Stimulated activated CD4-positive, alpha-beta T cell treated with anti-CD3 and anti-CD28 coated beads, Interleukin-2, amount 100 ng/mL, for 48 hours (primary cell): ENCODE data around the gene P2RY6.

Experiments used
- DNase-seq, 2 donors: peaks; one replicate each; pipeline ENCODE4 v3.0.0-alpha.2; 2020

P2RY6 gene

DNA sequence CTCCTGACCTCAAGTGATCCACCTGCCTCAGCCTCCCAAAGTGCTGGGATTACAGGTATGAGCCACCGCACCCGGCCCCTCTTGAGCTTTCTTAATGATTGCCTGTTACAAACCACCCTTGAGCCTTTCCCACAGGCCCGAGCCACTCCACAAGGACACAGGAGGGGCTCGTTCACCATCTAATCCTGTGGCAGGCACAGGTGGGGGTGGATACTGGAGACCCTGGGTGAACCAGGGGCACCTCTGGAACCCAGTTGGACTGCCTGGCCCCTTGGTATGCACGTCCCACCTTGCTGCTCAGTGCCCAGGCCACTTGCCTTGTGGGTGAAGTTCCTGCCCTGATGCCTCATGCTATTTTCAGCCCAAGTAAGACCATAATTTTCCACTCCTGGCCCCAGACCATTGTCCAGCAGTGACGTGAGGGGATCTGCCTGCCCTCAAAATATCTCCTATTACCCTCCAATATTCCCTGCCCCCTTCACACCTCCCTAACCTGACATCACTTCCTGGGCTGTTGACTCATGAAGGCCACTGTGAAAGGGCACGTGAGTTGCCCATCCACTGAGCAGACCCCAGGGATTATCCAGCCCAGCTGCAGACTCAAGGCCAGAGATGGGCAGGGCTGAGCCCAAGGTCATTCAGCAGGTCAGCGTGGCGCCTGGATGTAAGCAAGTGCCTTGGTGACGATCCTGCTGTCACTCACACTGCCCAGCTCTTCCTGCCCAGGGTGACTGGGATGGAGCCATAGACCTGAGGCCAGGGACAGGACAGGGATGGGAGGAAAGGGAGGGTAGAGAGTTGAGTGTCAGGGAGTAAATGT is 34.5 kb upstream of the P2RY6 start:
- DNase-seq: no peak

DNA sequence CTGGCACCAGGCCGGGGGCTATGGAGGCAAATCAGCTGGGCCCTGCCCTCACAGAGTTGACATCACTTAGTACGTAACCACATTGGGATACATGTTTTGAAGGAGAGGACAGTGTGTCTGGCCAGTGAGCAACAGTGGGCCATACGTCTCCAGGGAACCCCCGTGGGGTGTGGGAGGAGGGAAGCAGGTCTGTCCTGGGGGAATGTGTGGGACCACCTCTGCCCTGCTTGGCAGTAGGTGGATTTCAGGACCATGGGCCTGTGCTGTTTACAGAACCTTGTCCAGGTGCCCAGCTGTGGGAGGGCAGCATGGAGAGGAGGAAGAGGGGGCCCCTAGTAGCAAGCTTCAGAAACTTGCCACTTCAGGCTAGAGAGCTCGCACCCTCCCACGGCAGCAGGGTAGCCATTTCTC is 33.0 kb upstream of the P2RY6 start:
- DNase-seq: no peak

DNA sequence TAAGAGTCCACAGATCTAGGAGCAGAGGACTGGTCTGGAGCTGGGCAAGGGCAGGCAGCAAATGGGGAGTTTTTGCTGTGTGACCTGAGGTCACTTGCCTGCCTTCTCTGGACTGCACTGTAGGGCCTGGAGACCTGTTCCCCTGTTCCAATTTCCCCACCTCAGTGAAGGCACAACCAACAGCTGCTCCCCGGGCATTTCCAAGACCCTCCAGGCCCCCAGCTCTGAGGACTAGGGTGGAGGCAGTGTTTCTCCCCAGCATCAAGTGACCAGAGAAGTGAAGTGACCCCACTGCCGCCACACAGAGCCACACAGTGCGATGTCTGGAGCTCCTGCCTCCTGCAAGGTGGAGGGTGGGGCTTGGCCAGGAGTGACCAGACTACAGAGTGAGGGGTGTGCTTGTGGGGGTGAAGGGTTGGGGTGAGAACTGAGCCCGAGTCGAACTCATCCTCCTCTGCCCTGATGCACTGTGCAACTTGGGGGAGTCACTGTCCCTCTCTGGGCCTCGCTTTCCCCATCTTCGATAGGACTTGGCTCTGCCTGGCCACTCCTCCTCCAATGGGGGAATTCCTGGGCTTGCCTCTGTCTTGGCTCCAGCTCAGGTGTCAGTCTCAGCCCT is 32.5 kb upstream of the P2RY6 start:
- DNase-seq: no peak

DNA sequence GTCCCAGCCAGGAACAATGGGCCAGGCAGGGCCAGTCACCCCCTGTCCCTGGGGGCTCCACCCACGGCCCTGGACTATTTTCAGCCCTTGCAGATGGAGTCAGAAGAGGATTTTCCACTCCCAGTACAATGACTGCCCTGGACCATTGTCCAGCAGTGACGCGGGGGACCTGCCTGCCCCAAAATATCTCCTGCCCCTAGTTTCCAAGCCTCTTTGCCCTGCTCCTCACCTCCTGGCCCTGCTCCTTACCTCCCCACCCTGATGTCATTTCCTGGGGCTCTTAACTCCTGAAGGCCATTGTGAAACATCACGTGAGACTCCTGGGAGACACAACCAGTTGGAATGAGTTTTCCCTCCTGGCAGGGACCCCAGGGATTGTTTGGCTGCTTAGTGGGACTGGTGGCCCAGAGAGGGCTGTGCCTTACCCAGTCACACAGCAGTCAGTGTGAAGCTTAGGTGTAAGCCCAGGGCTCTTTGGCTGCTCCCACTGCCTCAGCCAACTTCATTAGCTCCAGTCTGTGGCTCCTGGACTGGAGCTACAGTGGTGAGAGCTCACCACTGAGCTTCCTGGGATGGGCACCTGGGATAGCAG is 31.9 kb upstream of the P2RY6 start:
- DNase-seq: no peak

DNA sequence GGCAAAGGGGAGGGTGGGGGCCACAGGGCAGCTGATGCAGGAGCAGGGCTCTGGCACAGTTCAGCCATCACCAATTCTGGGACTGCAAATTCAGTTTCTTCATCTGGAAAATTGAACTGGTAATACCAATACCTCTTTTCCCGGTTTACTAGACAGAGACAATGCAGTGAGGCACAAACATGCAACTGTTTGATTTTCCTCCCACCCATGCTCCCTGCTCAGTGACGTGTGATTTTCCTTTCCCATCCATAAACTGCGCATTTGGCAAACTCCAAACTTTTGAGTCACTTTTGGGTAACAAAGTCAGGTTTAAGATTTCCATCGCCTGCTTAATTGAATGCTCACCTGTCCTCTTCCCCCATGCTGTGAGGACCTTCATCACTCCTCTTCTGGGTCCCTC is 30.8 kb upstream of the P2RY6 start:
- no peak for DNase-seq

DNA sequence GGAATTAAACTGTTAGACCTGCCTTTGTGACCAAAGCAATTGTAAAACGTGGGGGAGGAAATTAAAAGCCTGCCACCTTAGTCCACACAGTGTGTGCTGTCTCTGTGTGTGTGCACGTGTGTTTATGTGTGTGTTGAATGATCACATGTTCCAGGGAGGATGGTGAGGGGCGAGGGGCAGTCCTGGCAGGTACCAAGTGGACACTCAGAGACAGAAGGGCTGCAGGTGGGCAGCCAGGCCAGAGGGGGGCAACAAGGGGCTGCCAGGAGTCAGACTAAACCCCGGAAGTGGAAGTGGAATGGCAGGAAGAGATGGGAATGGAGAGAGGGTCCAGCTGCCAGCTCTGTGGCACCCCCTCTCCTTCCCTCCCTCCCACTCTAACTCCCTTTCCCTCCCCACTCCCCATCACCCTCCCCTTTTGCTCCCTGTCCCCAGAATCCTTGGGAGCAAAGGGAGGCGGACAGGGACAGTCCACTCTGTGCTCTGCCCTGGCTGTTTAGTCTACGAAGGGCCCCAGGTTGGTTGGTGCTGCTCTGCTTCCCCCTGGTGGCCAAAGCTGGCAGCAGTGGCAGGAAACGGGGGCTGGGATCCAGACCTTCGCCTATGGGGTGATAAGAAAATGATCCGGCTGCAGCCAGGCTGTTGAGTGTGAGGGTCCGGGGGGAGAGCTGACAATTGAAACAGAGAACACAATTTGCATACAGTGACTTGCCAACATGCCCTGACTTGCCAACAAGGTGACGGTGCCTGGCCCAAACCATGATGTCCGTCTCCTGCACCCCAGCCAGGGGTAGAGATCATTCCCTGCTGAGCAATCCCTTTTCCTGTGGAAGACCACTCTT is 29.7 kb upstream of the P2RY6 start:
- peak; percentile 65 to 83 for DNase-seq

DNA sequence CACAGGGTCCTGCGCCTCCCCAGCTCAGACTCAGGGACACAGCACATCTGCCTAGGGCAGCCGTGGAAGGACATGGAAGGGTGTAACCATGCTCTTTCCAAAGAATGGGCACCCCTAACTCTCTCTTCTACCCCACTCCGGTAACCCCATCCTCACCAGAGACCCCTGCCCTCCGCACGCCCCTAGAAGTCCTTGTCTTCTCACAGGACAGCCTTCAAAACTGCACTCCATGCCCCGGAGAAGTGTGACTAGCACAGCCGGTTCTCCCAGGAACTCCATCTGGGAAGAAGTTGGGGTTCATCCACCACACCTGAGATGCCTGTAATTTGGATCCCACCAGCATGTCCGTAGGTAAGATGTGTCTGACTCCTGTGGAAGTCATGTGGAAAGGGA is 29.0 kb upstream of the P2RY6 start:
- DNase-seq: no peak

DNA sequence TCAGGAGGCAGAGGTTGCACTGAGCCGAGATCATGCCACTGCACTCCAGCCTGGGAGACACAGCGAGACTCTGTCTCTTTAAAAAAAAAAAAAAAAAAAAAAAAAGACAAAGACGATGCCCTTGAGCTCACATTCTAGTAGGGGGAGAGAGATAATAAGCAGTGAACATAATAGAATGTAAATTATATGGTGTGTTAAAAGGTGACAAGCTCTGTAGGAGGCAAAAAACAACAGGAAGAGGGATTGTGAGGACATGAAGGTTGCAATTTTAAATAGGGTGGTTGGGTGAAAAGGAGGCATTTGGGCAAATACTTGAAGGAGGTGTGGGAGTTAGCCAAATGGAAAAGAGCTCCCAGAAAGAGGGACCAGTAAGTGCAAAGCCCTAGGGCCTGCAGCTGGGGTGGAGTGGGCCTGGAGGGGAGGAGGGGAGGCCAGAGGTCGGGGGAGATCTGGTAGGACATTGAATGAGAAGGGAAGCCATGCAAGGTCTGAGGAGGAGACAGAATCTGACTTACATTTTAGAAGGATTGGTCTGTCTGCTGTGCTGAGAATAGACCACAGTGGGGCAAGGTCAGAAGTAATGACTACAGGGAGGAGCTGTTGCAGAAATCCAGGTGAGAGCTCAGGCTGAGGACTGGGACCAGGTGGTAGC is 27.4 kb upstream of the P2RY6 start:
- DNase-seq: no peak

DNA sequence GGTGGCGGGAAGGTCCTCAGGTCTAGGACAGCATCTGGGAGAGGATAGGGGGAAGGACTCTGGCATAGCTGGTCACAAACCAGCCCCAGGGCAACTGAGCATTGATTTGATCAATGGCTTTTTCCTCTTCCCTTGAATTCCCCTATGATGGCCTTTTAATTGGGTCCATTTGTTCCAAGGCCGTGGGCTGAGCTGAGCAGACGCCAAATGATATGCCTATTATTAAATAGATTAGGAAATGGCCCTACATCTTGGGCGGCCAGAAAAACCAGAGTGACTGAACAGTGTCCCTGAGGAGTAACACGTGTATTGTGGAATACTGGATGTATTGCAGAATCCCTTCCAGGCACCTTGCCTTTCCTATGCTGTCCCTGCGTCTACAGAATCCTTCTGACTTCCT is 26.7 kb upstream of the P2RY6 start:
- DNase-seq: no peak

DNA sequence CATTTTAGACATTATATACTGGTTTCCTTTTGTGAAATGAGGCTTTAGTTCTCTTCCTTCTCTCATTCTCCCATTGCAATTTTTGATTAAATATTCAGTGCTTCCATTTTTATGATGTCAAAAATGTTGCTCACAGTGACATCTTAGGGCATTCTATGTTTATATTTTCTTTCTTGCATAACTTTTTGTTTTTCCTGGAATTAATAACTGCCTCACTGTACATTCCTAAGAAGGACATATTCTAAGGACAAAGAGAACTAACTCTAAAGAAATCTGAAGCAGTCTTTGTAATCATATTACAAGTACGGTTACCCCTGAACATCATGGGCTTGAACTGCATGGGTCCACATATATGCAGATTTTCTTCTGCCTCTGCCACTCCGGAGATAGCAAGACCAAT is 25.8 kb upstream of the P2RY6 start:
- DNase-seq: no peak

DNA sequence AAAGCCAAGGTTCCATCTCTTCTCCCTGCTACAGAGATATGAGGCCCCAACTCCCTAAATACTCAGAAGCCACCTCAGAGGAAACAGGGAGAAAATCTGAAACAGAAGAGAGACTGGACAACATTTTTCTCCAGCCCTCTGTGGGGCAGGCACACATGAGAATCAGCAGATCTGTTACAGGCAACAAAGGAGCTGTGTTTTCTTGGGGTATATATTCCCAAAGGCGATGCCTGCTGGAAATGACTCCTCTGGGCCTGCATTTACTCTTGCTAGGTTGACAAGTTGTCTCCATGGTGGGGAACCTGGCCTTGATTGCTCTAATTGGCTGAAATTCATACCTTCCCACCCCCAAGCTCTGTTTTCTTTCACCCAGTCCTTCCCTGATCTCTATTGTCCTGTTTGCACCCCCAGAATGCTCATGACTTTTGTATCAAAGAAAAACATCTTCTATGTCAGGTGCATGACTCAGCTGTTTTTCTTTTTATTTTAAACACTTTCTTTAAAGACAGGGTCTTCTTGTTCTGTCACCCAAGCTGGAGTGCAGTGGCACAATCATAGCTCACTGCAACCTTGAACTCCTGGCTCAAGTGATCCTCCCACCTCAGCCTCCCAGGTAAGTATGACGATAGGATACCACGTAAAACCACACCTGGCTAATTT is 23.5 kb upstream of the P2RY6 start:
- no peak for DNase-seq

DNA sequence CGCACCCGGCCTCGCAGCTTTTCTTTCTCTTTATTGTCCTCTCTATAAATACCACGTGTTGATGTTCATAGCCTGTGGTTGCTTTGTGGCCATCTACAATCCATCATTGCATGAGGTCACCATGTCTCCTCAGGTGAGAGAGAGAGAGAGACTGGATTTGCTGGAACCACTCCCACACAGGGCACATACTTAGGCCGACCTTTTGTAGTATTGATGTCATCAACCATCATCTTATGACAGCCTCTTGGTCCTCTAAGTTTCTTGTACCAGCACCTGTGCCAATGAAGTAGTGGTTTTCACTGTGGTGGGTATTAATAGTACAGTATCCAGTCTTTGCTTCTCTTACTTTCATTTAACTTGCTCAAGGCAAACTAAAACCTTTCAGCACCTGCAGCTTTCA is 22.8 kb upstream of the P2RY6 start:
- no peak for DNase-seq

DNA sequence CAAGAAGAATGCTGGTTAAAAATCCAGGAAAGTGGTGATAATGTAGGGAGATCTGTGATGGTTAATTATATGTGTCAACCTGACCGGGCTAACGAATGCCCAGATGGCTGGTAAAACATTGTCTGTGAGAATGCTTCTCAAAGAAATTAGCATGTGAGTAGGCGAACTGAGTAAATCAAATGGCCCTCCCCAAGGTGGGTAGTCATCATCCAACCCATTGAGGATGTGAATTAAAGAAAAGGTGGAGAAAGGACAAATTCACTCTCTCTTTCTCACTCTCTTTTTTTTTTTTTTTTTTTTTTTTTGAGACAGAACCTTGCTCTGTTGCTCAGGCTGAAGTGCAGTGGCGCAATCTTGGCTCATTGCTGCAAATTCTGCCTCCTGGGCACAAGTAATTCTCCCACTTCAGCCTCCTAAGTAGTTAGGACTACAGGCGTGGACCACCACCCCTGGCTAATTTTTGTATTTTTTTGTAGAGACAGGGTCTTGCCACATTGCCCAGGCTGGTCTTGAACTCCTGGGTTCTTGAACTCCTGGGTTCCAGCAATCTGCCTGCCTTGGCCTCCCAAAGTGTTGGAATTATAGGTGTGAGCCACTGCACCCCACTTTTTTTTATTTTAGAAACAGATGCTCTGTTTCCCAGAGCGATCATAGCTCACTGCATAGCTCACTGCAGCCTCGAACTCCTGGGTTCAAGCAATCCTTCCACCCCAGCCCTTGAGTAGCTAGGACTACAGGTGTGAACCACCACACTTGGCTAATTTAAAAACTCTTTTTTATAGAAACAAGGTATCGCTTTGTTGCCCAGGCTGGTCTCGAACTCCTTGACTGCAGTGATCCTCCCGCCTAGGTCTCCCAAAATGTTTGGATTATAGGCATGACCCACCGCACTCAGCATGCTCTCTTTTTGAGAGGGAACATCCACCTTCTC is 22.0 kb upstream of the P2RY6 start:
- DNase-seq: no peak

DNA sequence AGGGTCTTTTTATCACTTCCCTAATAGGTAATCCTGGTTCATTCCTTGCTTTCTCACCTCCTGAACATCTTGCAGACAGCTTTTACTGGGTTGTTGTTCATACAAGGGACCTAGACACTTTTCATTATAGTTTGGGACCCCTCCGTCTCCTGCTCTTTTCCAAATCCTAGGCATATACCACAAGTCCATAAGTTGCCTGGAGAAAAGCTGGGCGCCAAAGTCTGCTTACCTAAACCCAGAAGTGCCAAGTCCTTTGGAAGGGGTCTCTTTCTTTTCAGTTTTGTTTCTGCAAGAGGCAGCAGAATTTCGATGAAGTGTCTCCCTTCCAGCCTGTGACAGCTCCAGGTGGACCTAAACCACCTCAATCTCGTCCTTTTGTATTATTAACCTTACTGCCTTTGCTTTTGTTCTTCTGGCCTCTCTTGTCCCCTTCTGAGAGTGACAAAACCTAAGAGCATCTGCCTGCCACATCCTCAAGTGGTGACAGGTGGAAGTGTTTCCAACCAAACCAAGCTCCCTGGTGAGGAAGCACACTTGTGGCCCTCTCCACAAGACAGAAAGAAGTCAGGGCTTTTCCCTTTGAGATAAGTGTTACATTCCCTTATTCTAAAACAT is 19.5 kb upstream of the P2RY6 start:
- DNase-seq: no peak

DNA sequence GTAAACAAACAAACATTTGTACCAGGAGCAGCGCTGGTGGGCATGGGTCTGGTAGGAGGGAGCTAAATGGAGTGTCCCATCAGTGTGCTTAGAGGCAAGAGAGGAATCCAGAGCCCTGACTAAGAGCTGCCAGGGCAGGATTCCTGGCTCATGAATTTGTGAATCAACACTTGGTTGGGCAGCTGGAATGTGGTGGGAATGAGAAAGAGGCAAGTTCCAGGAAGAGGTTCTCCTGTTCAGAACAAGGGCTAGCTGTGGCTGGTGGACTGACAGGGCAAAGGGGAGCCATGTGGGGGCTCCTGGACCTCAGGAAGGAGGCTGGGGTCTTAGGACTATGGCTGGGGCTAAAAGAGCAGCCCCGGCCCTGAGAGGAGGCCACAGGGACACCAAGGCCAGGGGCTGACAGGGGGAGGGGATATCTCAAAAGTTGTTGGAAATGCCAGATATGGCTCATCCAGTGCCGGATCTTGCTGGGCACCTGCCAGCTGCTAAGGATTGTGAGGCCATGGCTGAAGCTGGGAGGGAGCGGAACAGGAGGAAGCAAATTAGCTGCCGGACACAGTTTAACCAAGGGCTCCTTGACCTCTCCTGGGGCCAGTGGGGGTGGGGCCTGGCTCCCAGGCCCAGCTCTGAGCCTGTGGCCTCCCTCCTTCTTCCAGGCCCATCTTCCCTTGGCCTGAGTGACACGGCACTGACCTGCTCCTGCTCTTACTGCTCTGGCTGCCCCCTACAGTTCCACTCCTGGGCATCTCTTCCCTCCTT is 14.6 kb upstream of the P2RY6 start:
- DNase-seq: no peak

DNA sequence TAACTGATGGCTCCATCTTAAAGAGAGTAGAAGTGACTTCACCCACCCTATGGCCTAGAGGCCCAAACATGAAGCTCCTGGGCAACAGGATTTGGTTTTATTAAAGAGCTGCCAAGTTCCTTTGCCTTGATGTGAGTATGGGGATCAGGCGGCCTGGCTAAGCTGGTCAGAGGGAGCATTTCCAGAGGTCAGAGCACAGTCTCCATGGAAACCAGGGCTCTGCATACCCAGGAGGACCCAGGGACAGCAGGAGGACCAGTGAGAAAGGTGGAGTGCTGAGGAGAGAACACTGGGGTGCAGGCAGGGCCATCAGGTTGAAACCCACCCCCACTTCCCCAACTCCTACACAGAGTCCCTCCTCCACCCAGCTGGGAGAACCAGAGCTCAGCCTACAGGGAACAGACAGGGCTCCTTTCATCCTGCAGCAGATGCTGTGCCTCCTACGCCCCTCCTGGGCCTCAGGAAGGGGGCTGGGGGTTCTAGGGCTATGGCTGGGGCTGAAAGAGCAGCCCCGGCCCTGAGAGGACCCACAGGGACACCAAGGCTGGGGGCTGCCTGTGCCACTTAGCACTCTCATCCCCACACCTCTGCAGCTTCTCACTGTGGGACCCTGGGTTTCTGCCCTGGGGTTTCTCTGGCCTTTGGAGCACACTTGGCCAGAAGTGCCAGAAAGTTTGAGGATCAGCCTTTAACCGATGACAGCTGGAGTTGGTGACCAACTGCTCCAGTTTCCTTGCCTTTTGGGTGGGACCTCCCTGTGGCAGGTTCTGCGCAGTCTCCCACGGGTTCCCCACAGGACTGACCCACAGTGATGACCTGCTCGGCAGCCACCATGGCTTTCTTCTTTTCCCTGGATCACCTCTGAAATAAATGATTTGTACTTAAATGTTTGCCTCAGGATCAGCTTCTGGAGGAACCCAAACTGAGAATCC is 13.8 kb upstream of the P2RY6 start:
- no peak for DNase-seq

DNA sequence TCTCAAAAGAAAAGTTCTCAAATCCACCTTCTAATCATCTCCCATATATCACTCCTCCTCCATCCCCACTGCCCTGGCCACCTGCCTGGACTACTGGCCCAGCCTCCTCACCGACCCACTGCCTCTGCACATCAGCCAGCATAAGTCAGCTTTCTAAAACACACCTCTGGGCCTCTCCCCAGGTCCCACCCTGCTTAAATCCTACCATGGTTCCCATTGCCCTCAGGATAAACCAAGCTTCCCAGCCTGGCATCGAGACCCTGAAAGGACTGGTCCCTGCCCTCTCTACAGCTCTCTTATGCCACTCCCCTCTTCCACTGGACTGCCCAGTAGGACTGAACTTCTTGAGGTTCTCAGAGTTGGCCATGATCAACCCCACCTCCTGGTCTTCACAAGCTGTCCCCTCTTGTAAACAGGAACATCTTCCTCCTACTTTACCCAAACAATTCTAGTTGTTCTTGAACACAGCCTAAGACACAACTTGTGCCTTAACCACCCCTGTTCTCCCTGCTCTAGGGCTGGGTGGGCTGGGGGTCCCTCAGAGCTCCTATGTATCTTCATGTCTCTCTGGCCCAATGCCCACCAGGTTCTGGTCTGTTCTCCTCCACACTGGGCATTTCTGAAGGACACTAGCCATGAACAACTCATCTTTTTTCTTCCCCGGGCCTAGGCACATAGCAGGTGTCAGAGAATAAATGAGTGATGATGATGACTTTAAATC is 12.6 kb upstream of the P2RY6 start:
- no peak for DNase-seq

DNA sequence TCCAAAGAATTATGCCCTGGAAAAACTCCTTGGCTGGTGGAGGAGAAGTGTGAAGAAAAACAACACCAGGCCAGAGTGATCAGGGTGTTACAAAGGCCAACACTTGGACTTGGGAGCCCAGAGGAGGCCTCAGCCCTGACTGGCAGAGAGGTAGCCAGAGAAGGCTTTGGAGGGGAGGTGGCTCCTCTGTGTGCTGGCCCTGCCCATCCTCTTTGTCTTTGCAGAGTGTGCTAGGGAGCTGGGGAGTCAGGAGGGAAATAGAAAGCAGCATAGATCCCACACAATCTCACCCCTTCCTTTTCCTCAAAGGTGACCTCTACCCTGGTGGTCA is 12.0 kb upstream of the P2RY6 start:
- DNase-seq: no peak
